ENCODE measurements around the gene CSH1.
A peak's percentile ranks its signal among the peaks of the same experiment; 100 is the strongest.

The CSH1 gene

DNA sequence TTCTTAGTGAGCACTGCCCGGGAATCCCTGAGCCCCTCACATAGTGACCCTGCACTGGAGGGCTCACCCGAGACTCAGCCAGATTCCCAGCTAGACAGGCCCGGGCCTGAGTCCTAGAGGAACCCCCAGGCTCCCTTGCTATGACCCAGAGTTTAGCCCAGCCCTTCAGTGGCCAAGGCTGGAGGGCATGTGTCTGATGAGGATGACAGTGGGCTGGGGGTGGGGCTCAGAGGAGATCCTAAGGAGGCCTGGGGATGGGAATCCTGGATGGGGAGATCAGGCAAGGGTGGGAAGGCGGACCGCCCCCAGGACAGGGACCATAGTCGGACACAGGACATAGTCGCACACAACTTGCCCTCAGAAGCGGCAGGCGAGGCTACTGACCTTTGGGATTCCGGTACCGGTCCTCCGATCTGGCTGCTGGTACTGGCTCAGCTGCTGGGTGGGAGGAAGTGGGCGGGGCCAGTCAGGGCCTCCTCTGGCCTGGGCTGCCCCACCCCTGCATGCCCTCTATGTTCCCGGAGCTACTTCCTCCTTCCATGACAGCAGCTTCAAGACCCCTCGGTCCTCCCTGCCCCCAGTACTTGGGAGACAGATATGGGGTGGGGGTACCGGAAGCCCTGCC lies 34.7 kb upstream of the CSH1 start:
- H3K27ac ChIP-seq = no peak overlapping the region
- no peaks in the 10 kb centered on the region for H3K9me3 ChIP-seq
- H3K27me3 ChIP-seq = peaks cover 0 to 16% of the 10 kb centered on the region in 2 donors
- no peaks in the 10 kb centered on the region for H3K36me3 ChIP-seq
- peaks cover 0 to 6% (median 0%) of the 10 kb centered on the region in 4 donors for H3K4me1 ChIP-seq
- TF ChIP-seq, protein P1, sequence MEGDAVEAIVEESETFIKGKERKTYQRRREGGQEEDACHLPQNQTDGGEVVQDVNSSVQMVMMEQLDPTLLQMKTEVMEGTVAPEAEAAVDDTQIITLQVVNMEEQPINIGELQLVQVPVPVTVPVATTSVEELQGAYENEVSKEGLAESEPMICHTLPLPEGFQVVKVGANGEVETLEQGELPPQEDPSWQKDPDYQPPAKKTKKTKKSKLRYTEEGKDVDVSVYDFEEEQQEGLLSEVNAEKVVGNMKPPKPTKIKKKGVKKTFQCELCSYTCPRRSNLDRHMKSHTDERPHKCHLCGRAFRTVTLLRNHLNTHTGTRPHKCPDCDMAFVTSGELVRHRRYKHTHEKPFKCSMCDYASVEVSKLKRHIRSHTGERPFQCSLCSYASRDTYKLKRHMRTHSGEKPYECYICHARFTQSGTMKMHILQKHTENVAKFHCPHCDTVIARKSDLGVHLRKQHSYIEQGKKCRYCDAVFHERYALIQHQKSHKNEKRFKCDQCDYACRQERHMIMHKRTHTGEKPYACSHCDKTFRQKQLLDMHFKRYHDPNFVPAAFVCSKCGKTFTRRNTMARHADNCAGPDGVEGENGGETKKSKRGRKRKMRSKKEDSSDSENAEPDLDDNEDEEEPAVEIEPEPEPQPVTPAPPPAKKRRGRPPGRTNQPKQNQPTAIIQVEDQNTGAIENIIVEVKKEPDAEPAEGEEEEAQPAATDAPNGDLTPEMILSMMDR (IDR thresholded peaks at IDR 0.05) = no peak
- intact Hi-C loops (cut with DNase I; ENCODE audit: low total_unique reads) = no loop called here
- H3K4me3 ChIP-seq = no peak overlapping the region
- peak; percentile 68 to 80 for DNase-seq

DNA sequence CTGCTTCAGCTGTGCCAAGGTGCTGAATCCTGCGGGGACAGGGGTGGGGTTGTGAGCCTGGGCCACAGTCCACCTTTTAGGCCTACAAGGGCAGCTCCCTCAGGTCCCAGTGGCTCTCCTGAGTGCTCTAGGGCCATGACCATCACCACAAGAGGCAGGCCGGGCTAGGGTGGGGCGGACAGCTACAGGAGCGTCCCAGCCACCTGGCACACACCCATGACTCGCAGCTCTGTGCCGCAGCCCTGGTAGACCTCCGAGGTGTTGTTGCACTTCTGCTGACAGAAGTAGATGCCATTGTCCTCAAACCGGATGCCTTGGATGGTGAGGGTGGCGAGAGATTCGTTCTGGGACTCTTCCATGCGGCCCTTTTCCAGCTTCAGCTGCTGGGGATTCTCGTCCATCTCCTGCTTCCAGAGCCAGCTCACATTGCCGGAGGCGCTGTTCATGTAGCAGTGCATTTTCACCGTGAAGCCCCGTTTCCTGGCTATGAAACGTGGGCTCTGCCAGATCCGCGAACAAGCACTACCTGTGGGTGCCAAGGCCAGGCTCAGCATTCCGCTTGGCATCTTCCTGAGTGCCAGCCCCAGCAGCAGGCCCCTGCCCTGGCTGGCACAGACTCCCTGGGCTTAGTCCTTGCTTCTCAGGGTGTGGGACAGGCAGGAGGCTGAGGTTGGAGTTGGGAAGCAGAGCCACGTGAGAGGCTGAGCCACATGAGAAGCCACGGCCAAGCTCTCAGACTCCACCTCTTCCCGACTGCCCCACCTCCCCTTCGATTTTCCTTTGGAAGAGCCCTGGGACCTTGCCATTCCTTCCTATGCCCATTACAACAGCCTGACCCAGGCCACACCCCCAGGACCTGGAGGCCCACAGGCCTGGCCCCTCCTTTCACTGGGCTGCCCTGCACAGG lies 33.7 kb upstream of the CSH1 start:
- Histone ChIP-seq H3K27me3 (peaks cover 0 to 12% of the 10 kb centered on the region in 2 donors), H3K4me1 (peaks cover 0 to 6% (median 0%) of the 10 kb centered on the region in 4 donors), H3K36me3 (no peaks in the 10 kb centered on the region), H3K4me3 (no peak overlapping the region), H3K27ac (no peak overlapping the region), H3K9me3 (no peaks in the 10 kb centered on the region)
- DNase-seq = peak in 1 of 2 donors; percentile 47
- TF ChIP-seq, protein P1 (IDR thresholded peaks at IDR 0.05) = no peak
- intact Hi-C loops (cut with DNase I; ENCODE audit: low total_unique reads) = loop anchor here (10.0 kb wide), 1 partner anchor 95 kb away; the partner anchor contains the start of gene ICAM2

DNA sequence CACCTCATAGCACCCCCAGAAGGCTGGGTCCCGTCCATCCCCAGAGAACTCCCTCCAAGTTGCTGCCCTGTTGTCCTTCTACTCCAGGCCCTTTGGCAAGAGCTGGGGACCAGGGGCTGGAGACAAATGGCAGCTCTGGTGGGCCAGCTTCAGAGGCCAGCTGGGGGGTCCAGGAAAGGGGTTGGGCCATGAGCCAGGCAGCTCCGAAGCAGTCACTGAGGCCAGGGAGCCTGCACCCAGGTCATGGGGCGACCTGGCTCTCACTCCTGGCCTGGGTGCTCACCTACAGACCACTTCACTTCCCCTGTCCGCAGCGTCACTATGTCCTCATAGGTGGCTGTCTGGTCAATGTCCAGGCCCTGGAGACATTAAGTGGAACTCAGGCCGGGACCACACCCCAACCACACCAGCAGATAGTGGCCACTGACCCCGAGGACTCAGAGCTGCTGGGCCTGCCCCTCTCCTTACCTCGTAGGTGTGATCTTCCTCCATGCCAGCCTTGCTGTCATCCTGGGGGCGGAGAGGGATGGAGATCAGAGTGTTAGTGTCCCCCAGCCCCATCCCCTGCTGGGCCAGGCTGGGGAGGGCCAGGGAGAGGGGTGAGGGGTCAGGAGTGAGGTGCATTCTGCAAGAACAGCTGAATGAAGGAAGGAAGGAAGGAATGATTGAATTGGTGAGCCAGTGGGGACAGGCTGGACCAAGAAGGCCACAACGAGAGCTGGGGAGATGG lies 32.8 kb upstream of the CSH1 start:
- Histone ChIP-seq H3K4me1 (peaks cover 0 to 6% (median 0%) of the 10 kb centered on the region in 4 donors), H3K9me3 (no peaks in the 10 kb centered on the region), H3K27me3 (peaks cover 0 to 8% of the 10 kb centered on the region in 2 donors), H3K27ac (no peak overlapping the region), H3K36me3 (no peaks in the 10 kb centered on the region), H3K4me3 (no peak overlapping the region)
- TF ChIP-seq, protein P1 (IDR thresholded peaks at IDR 0.05) = no peak
- intact Hi-C loops (cut with DNase I; ENCODE audit: low total_unique reads) = loop anchor here (10.0 kb wide), 1 partner anchor 96 kb away; the partner anchor contains the start of gene ICAM2
- DNase-seq = no peak

DNA sequence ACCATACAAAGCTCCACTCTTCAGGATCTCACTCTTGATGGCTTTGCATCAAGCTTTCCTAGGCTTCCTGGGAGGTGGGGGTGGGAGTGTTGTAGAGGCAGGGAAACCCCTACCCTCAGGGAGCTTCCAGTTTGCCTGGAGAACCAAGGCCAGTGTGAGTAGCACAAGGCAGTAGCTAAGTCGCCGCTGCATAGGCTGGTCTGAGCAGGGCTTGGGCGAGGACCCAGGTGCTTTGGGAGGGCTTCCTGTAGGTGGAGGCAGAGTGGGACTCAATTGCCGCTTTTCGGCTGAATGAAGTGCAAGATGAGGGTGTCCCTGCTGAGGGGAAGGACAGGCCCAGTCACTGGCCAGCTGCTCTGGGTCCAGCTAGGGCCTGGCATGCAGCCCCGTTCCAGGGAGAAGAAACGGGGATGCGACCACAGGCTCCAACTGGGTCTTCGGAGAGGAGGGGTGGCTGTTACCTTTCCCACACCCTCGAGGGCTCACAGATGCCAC lies 31.8 kb upstream of the CSH1 start:
- Histone ChIP-seq H3K9me3 (no peaks in the 10 kb centered on the region), H3K4me3 (no peak overlapping the region), H3K27me3 (peaks cover 0 to 8% of the 10 kb centered on the region in 2 donors), H3K4me1 (peaks cover 0 to 6% (median 0%) of the 10 kb centered on the region in 4 donors), H3K27ac (no peak overlapping the region), H3K36me3 (no peaks in the 10 kb centered on the region)
- TF ChIP-seq, protein P1 (IDR thresholded peaks at IDR 0.05) = no peak
- intact Hi-C loops (cut with DNase I; ENCODE audit: low total_unique reads) = loop anchor here (10.0 kb wide), 1 partner anchor 97 kb away; the partner anchor contains the start of gene ICAM2
- no peak for DNase-seq
